K562 (cell line): ENCODE results near the gene C20orf96. TPM values are rescaled to one million over a fixed set of nuclear protein-coding genes. Genes with fewer than 3 reads are reported as not detected.
A peak's percentile ranks its signal among the peaks of the same experiment; 100 is the strongest.

Experiments
- ATAC-seq: fragments of 200-7000 bp; cut with Tn5 transposase; 3 replicates; pipeline ENCODE4 v1.9.1; 2020; ENCODE audit warnings: moderate library complexity
- BruUV-seq: library from RNA; stranded (reverse); fragments of 400-500 nt; replicated peaks from 2 replicates; lab custom pipeline; 2021; lab: Mats Ljungman, UMichigan
- CTCF ChIA-PET: fragments of 300-600 bp; formaldehyde crosslinking; extraction: SDS; loops from one replicate; lab custom pipeline; 2021; ENCODE audit warnings: low intra/inter-chr PET ratio; lab: Yijun Ruan, JAX
- POLR2A ChIA-PET: fragments of 300-600, 350-650 bp; sonication (Branson Sonifier 250); formaldehyde crosslinking; extraction: SDS; loops from one replicate; lab custom pipeline; 2021; ENCODE audit warnings: antibody characterized with exemption, inconsistent platforms; lab: Yijun Ruan, JAX
- DNase-seq, 4 experiments: peaks; one replicate each; pipeline versions ENCODE4 v3.0.0 to v3.0.0-alpha.2; 2011 to 2018; ENCODE audit warnings: low spot score in 3 of 4, mixed read lengths in 3 of 4; ENCODE audit errors: extremely low read depth in 1 of 4
- FAIRE-seq: peaks from 2 replicates; lab custom pipeline; 2011; peaks lifted over from hg19 to GRCh38; lab: Jason Lieb, UNC
- H2AFZ ChIP-seq: 2 replicates; pipeline ENCODE4 v1.6.0; 2011; ENCODE audit warnings: low read depth, low read length, control low read depth, inconsistent platforms
- H3K27ac ChIP-seq: fragments of 200-600 bp; 3 replicates; pipeline ENCODE4 v1.8.0; 2011; ENCODE audit warnings: low read depth, mild to moderate bottlenecking, control low read depth, inconsistent platforms, low read length, moderate library complexity, mixed read lengths; ENCODE audit errors: extremely low read depth
- H3K27me3 ChIP-seq, 2 experiments: fragments of 300-600 bp in 1 of 2; 2 replicates in 1 of 2; 3 replicates in 1 of 2; pipeline versions ENCODE4 v1.6.0 to v1.8.0; 2011; ENCODE audit warnings: inconsistent platforms in 2 of 2, low read length in 2 of 2, mild to moderate bottlenecking in 1 of 2, mixed read lengths in 1 of 2, moderate library complexity in 1 of 2; ENCODE audit not compliant: control insufficient read depth in 2 of 2, insufficient read depth in 2 of 2
- H3K36me3 ChIP-seq: fragments of 300-600 bp; 3 replicates; pipeline ENCODE4 v1.8.0; 2011; ENCODE audit warnings: mild to moderate bottlenecking, low read length, inconsistent platforms; ENCODE audit not compliant: control insufficient read depth, insufficient read depth
- H3K4me1 ChIP-seq, 2 experiments: fragments of 200-600 bp in 1 of 2; replicated peaks in 1 of 2; 2 replicates in 1 of 2; 3 replicates in 1 of 2; pipeline versions ENCODE4 v1.5.1 to v1.8.0; 2011; ENCODE audit warnings: inconsistent platforms in 2 of 2, low read length in 2 of 2, mild to moderate bottlenecking in 1 of 2, mixed read lengths in 1 of 2, moderate library complexity in 1 of 2; ENCODE audit not compliant: control insufficient read depth in 2 of 2, insufficient read depth in 2 of 2
- H3K4me2 ChIP-seq: 2 replicates; pipeline ENCODE4 v1.6.1; 2011; ENCODE audit warnings: low read length, control low read depth, inconsistent platforms, mixed read lengths; ENCODE audit not compliant: insufficient read depth
- H3K4me3 ChIP-seq: fragments of 200-600 bp; sonication (generic), shearing (Covaris generic); 2 replicates; pipeline ENCODE4 v1.5.1; 2016; ENCODE audit warnings: control low read depth, inconsistent platforms
- H3K79me2 ChIP-seq: fragments of 200-600 bp; 3 replicates; pipeline ENCODE4 v1.8.0; 2011; ENCODE audit warnings: low read length, inconsistent platforms; ENCODE audit not compliant: control insufficient read depth, insufficient read depth
- H3K9ac ChIP-seq, 2 experiments: 2 replicates each; pipeline versions ENCODE4 v1.6.0 to v1.6.1; 2011; ENCODE audit warnings: low read depth in 2 of 2, low read length in 2 of 2, control low read depth in 1 of 2, inconsistent platforms in 1 of 2, mild to moderate bottlenecking in 1 of 2, mixed read lengths in 1 of 2; ENCODE audit not compliant: insufficient read depth in 1 of 2
- H3K9me1 ChIP-seq: one replicate; pipeline ENCODE4 v1.6.0; 2011; ENCODE audit warnings: inconsistent platforms, mild to moderate bottlenecking, low read length, moderate library complexity; ENCODE audit not compliant: control insufficient read depth, insufficient read depth
- H3K9me3 ChIP-seq: replicated peaks from 2 replicates; pipeline ENCODE4 v1.5.1; 2011; ENCODE audit warnings: low read depth, low read length, inconsistent platforms; ENCODE audit not compliant: control insufficient read depth, insufficient read depth
- H4K20me1 ChIP-seq: replicated peaks from 2 replicates; pipeline ENCODE4 v1.6.1; 2011; ENCODE audit warnings: low read length, inconsistent platforms, mixed read lengths; ENCODE audit not compliant: control insufficient read depth, insufficient read depth
- CEBPB ChIP-seq: fragments of 450-650 bp; IDR thresholded peaks from 2 replicates; pipeline ENCODE4 v1.6.1; 2016; ENCODE audit warnings: missing genetic modification characterization, missing compliant biosample characterization
- CEBPG ChIP-seq, 3 experiments: fragments of 200-800 bp in 1 of 3; sonication (Bioruptor generic) in 1 of 3; sonication (generic) in 1 of 3; formaldehyde crosslinking in 1 of 3; IDR thresholded peaks in 2 of 3; conservative IDR thresholded peaks in 1 of 3; 2 replicates each; pipeline versions ENCODE4 v1.6.1 to v1.8.0; 2016 to 2022; ENCODE audit warnings: missing compliant biosample characterization in 2 of 3, missing genetic modification characterization in 2 of 3, mild to moderate bottlenecking in 1 of 3, missing genetic modification reagents in 1 of 3
- PRPF4 ChIP-seq: fragments of 200-400 bp; formaldehyde crosslinking; IDR thresholded peaks from one replicate; pipeline ENCODE4 v1.6.1; 2017; ENCODE audit warnings: low read length, low read depth, mild to moderate bottlenecking; ENCODE audit not compliant: insufficient read depth, poor library complexity, severe bottlenecking
- WGBS: fragments of 100-300 bp; shearing (Covaris generic); methylation state at CpG from one replicate; pipeline ENCODE4 v1.1.6; 2016; ENCODE audit warnings: low coverage, mixed read lengths; ENCODE audit not compliant: insufficient coverage; ENCODE audit errors: missing lambda C conversion rate; 5-methylcytosine and 5-hydroxymethylcytosine counted together
- in situ Hi-C: fragments of 300-500 bp; cut with MboI; formaldehyde crosslinking; loops from 4 replicates; pipeline ENCODE4 v1.15.0; 2018; ENCODE audit warnings: inconsistent platforms, mixed read lengths
- intact Hi-C: fragments of 100-400 bp; cut with micrococcal nuclease; formaldehyde crosslinking; loops from 2 replicates; pipeline ENCODE4 v1.14.2; 2022
- polyA plus RNA-seq, 8 experiments: library from polyadenylated mRNA; depleted of rRNA in 4 of 8; stranded (reverse) in 5 of 8; unstranded in 3 of 8; fragments of >200 nt; fragmentation: Nextera tagmentation in 2 of 8; fragmentation: Illumina TruSeq in 1 of 8; extraction: Ambion mirVana in 2 of 8; extraction: Trizol in 1 of 8; gene quantifications; 2 replicates each; pipeline versions ENCODE4 v1.2.1 to v1.2.3, GENCODE V29; 2011 to 2014; ENCODE audit warnings: inconsistent platforms in 1 of 8, missing spikeins in 1 of 8
- total RNA-seq, 7 experiments: library from RNA; depleted of rRNA in 6 of 7; stranded (reverse); fragments of >200 nt in 6 of 7; fragmentation: Illumina TruSeq in 2 of 7; extraction: Trizol in 2 of 7; gene quantifications; 2 replicates each; pipeline versions ENCODE4 v1.2.1 to v1.2.3, GENCODE V29; 2011 to 2021; ENCODE audit warnings: low replicate concordance in 1 of 7
- TF ChIP-seq, protein P1 (sequence below): fragments of 250-450 bp; sonication (Bioruptor Pico); IDR thresholded peaks from 2 replicates; pipeline ENCODE4 v1.5.0; 2021; ENCODE audit warnings: mild to moderate bottlenecking, borderline replicate concordance
- TF ChIP-seq, protein P2 (sequence below): fragments of 450-650 bp; formaldehyde crosslinking; IDR thresholded peaks from 2 replicates; pipeline ENCODE4 v1.4.0; 2022; ENCODE audit warnings: missing genetic modification characterization

The C20orf96 gene
- total and polyA plus RNA-seq, 9 of the 15 experiments (the other 6 are each of a cell fraction or from before 2014, with no cell fraction given): 1.7 to 11.7 (median 4.2) TPM

GRCh38 chr20:310645-311044, 20.1 kb upstream of the C20orf96 start:
- H3K36me3 ChIP-seq: no peaks in the 10 kb centered on the region
- WGBS: 81% methylated on average over 7 of the region's 7 CpGs
- no peaks in the 10 kb centered on the region for H3K79me2 ChIP-seq
- no peaks in the 10 kb centered on the region for H4K20me1 ChIP-seq
- no peak overlapping the region for H3K4me3 ChIP-seq
- BruUV-seq: no TSS peak
- H2AFZ ChIP-seq: no peak overlapping the region
- in situ Hi-C loops: no loop called here
- ChIA-PET CTCF (no interaction called here), POLR2A (no interaction called here)
- FAIRE-seq (no peak), DNase-seq (no peak), ATAC-seq (no peak)
- no peaks in the 10 kb centered on the region for H3K9me1 ChIP-seq
- intact Hi-C loops: no loop called here
- TF ChIP-seq, protein P1, sequence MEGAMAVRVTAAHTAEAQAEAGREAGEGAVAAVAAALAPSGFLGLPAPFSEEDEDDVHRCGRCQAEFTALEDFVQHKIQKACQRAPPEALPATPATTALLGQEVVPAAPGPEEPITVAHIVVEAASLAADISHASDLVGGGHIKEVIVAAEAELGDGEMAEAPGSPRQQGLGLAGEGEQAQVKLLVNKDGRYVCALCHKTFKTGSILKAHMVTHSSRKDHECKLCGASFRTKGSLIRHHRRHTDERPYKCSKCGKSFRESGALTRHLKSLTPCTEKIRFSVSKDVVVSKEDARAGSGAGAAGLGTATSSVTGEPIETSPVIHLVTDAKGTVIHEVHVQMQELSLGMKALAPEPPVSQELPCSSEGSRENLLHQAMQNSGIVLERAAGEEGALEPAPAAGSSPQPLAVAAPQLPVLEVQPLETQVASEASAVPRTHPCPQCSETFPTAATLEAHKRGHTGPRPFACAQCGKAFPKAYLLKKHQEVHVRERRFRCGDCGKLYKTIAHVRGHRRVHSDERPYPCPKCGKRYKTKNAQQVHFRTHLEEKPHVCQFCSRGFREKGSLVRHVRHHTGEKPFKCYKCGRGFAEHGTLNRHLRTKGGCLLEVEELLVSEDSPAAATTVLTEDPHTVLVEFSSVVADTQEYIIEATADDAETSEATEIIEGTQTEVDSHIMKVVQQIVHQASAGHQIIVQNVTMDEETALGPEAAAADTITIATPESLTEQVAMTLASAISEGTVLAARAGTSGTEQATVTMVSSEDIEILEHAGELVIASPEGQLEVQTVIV (CRISPR knock-in tag): no peak
- TF ChIP-seq, protein P2, sequence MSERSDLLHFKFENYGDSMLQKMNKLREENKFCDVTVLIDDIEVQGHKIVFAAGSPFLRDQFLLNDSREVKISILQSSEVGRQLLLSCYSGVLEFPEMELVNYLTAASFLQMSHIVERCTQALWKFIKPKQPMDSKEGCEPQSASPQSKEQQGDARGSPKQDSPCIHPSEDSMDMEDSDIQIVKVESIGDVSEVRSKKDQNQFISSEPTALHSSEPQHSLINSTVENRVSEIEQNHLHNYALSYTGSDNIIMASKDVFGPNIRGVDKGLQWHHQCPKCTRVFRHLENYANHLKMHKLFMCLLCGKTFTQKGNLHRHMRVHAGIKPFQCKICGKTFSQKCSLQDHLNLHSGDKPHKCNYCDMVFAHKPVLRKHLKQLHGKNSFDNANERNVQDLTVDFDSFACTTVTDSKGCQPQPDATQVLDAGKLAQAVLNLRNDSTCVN: no peak
- TF ChIP-seq CEBPB (tag) (peak; percentile 61), PRPF4 (no peak), CEBPG (CRISPR knock-in tag; IDR thresholded peaks at IDR 0.05) (no peak), CEBPG (tag; conservative IDR thresholded peaks at IDR 0.05 in 1 of 2, IDR thresholded peaks at IDR 0.05 in 1 of 2) (peak in 1 of 2 experiments; percentile 63; a peak in 1 of 4 replicates)
- no peak overlapping the region for H3K4me2 ChIP-seq
- peaks cover 0 to 4% of the 10 kb centered on the region in 2 experiments; a peak in 2 of 5 replicates for H3K4me1 ChIP-seq
- no peak overlapping the region for H3K9ac ChIP-seq
- H3K27me3 ChIP-seq: no peaks in the 10 kb centered on the region
- no peak overlapping the region for H3K27ac ChIP-seq
- no peaks in the 10 kb centered on the region for H3K9me3 ChIP-seq
